Tibial nerve (tissue), 4 donors: ENCODE measurements around the gene LCLAT1. TPM values are rescaled to one million over a fixed set of nuclear protein-coding genes. Genes with fewer than 3 reads are reported as not detected.

Experiments
- DNase-seq, 2 donors: peaks; one replicate each; pipeline ENCODE4 v3.0.0-alpha.2; 2019; ENCODE audit warnings: low spot score in 2 of 2
- H3K27ac ChIP-seq, 4 donors: fragments of 200-600 bp; sonication (generic) in 3 of 4; one replicate each; pipeline ENCODE4 v1.5.1; 2017 to 2019; ENCODE audit warnings: mild to moderate bottlenecking in 1 of 4
- H3K27me3 ChIP-seq, 2 donors: fragments of 200-600 bp; sonication (generic) in 1 of 2; one replicate each; pipeline versions ENCODE4 v1.5.1 to v1.6.0; 2017 to 2019
- H3K36me3 ChIP-seq, 3 donors: fragments of 200-600 bp; sonication (generic); one replicate each; pipeline ENCODE4 v1.5.1; 2018 to 2019
- H3K4me1 ChIP-seq, 4 donors: fragments of 200-600 bp; sonication (generic) in 3 of 4; one replicate each; pipeline ENCODE4 v1.5.1; 2017 to 2019
- H3K4me3 ChIP-seq, 4 donors: fragments of 200-600 bp; sonication (generic) in 3 of 4; one replicate each; pipeline ENCODE4 v1.5.1; 2017 to 2019; ENCODE audit warnings: mild to moderate bottlenecking in 1 of 4, moderate library complexity in 1 of 4
- H3K9me3 ChIP-seq, 4 donors: fragments of 200-600 bp; sonication (generic) in 3 of 4; one replicate each; pipeline ENCODE4 v1.5.1; 2017 to 2019
- CTCF ChIP-seq, 5 experiments: fragments of 200-600 bp in 3 of 5; fragments of 450-650 bp in 2 of 5; sonication (generic) in 3 of 5; IDR thresholded peaks; one replicate each; pipeline ENCODE4 v1.5.1; 2016 to 2019; ENCODE audit warnings: antibody characterized with exemption in 5 of 5, mild to moderate bottlenecking in 3 of 5, moderate library complexity in 2 of 5
- EP300 ChIP-seq, 2 donors: sonication (generic); formaldehyde crosslinking; IDR thresholded peaks; one replicate each; pipeline ENCODE4 v1.6.1; 2017; ENCODE audit warnings: antibody characterized with exemption in 2 of 2, mild to moderate bottlenecking in 1 of 2
- POLR2A ChIP-seq, 2 donors: fragments of 450-650 bp; IDR thresholded peaks; one replicate each; pipeline ENCODE4 v1.6.1; 2017; ENCODE audit warnings: antibody characterized with exemption in 2 of 2, mild to moderate bottlenecking in 2 of 2, moderate library complexity in 2 of 2
- WGBS, 2 donors: methylation state at CpG; one replicate each; pipeline ENCODE4 v1.1.5; 2018; 5-methylcytosine and 5-hydroxymethylcytosine counted together
- small RNA-seq: library from RNA; depleted of rRNA; stranded (forward); fragments of <200 nt; gene quantifications from one replicate; pipeline ENCODE3, GENCODE V24; 2016
- total RNA-seq, 4 donors: library from RNA; depleted of rRNA; stranded (reverse); fragments of >200 nt; gene quantifications; one replicate each; pipeline ENCODE4 v1.1.0, GENCODE V29; 2016

LCLAT1 gene
- total RNA-seq, 4 donors from 2014 or later, result 8.4 to 15.9 (median 11.8) TPM

GRCh38 chr2:30691948-30692828 lies 245.1 kb downstream of the LCLAT1 start:
- Histone ChIP-seq H3K36me3 (no peaks in the 10 kb centered on the region), H3K9me3 (peaks cover 0 to 1% (median 0%) of the 10 kb centered on the region in 4 donors), H3K27ac (no peak overlapping the region), H3K4me3 (no peak overlapping the region), H3K4me1 (no peaks in the 10 kb centered on the region), H3K27me3 (no peaks in the 10 kb centered on the region)
- TF ChIP-seq CTCF (IDR thresholded peaks at IDR 0.05), result no peak
- no peak for TF ChIP-seq POLR2A (IDR thresholded peaks at IDR 0.05)
- TF ChIP-seq EP300 (IDR thresholded peaks at IDR 0.05), result no peak
- WGBS, 2 donors, result 71 to 82% methylated on average over 7 to 16 of the region's 16 CpGs
- no peak for DNase-seq

DNA sequence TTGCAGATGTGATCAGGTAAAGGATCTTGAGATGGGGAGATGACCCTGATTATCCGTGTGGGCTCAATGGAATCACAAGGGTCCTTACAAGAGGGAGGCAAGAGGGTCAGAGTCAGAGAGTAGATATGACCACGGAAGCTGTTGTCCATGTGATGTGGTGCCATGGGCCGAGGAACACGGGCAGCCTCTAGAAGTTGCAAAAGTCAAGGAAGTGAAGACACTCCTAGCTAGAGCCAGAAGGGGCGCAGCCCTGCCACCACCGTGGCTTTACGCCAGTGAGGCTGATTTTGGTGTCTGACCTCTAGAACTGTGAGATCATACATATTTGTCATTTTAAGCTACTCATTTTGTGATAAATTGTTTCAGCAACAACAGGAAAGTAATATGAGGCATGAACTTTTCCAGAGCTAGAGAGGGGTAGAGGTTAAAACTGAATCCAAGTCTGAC lies 245.8 kb downstream of the LCLAT1 start:
- Histone ChIP-seq H3K36me3 (no peaks in the 10 kb centered on the region), H3K9me3 (peaks cover 0 to 8% (median 0%) of the 10 kb centered on the region in 4 donors), H3K4me3 (no peak overlapping the region), H3K27me3 (no peaks in the 10 kb centered on the region), H3K27ac (no peak overlapping the region), H3K4me1 (no peaks in the 10 kb centered on the region)
- 80 to 85% methylated on average over 7 of the region's 7 CpGs for WGBS, 2 donors
- DNase-seq, result no peak
- no peak for TF ChIP-seq CTCF (IDR thresholded peaks at IDR 0.05)
- TF ChIP-seq POLR2A (IDR thresholded peaks at IDR 0.05), result no peak
- no peak for TF ChIP-seq EP300 (IDR thresholded peaks at IDR 0.05)

Small RNAs within 50 kb of the gene (small RNA-seq; reads per million reads assigned to genes)
- gene AC073255.1, result not detected

Other genes starting within 250 kb of the LCLAT1 start
- gene LBH, start 215.7 kb upstream of the LCLAT1 start, total RNA-seq, result 10 to 100 TPM; 12.7 to 31.6 (median 21.5) TPM